Ascending aorta (tissue), 2 donors: ENCODE results near the gene EFCC1. TPM values are rescaled to one million over a fixed set of nuclear protein-coding genes. Genes with fewer than 3 reads are reported as not detected.

Source experiments
- DNase-seq, 2 donors: peaks; one replicate each; pipeline ENCODE4 v3.0.0-alpha.2; 2019; ENCODE audit warnings: low spot score in 2 of 2
- H3K27ac ChIP-seq, 2 donors: fragments of 200-600 bp; sonication (generic); one replicate each; pipeline ENCODE4 v1.5.1; 2016 to 2017; ENCODE audit warnings: mild to moderate bottlenecking in 1 of 2
- H3K27me3 ChIP-seq: fragments of 200-600 bp; sonication (generic); one replicate; pipeline ENCODE4 v1.5.1; 2017
- H3K36me3 ChIP-seq, 2 donors: fragments of 200-600 bp; sonication (generic); one replicate each; pipeline ENCODE4 v1.5.1; 2016
- H3K4me1 ChIP-seq, 2 donors: fragments of 200-600 bp; sonication (generic); one replicate each; pipeline ENCODE4 v1.5.1; 2016 to 2017; ENCODE audit warnings: mild to moderate bottlenecking in 1 of 2
- H3K4me3 ChIP-seq, 2 donors: fragments of 200-600 bp; sonication (generic); one replicate each; pipeline ENCODE4 v1.5.1; 2016 to 2017; ENCODE audit warnings: mild to moderate bottlenecking in 1 of 2
- H3K9me3 ChIP-seq, 2 donors: fragments of 200-600 bp; sonication (generic); one replicate each; pipeline ENCODE4 v1.5.1; 2016
- intact Hi-C: fragments of 100-400 bp; cut with DNase I; formaldehyde crosslinking; loops from one replicate; pipeline ENCODE4 v1.15.1; 2023
- total RNA-seq: library from RNA; depleted of rRNA; stranded (reverse); fragments of >200 nt; gene quantifications from one replicate; pipeline ENCODE4 v1.1.0, GENCODE V29; 2016
- TF ChIP-seq, protein P1 (sequence below), 3 experiments: fragments of 200-600 bp in 2 of 3; fragments of 450-650 bp in 1 of 3; sonication (generic) in 2 of 3; IDR thresholded peaks; one replicate each; pipeline ENCODE4 v1.5.1; 2016 to 2019; ENCODE audit warnings: antibody characterized with exemption in 3 of 3, mild to moderate bottlenecking in 1 of 3, moderate library complexity in 1 of 3

EFCC1 gene
- total RNA-seq, 1 donor from 2014 or later = 3.6 TPM

DNA sequence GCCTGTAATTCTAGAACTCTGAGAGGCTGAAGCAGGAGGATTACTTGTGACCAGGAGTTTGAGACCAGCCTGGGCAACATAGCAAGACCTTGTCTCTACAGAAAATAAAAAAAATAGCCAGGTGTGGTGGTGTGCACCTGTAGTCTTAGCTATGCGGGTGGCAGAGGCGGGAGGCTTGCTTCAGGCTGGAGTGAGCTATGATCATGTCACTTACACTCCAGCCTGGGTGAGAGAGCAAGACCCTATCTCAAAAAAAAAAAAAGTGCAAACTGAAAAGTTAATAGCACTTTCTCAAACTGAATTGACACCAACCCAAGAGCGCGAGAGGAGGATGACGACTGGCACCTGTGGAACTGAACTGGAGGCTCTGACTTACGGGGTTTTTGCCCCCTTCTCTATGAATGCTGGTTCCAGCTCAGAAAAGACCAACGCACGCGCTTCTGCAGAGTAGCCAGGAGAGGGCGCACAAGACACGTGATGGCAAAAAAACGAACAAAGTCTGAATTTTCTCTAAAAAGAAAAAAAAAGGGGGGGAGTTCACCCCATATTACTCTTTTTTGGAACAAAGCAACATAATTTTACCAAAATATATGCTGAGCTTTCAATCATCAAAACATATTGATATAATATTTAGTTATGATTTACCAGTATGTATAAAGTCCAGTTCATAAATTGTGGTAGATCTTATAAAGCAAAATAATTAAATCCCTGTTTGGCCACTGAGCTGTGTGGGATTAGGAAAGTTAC, 30.9 kb upstream of the EFCC1 start:
- intact Hi-C loops = loop anchor here (1.0 to 5.0 kb wide), 2 partner anchors 117 to 275 kb away; no protein-coding TSS in a partner anchor
- no peaks in the 10 kb centered on the region for H3K36me3 ChIP-seq

DNA sequence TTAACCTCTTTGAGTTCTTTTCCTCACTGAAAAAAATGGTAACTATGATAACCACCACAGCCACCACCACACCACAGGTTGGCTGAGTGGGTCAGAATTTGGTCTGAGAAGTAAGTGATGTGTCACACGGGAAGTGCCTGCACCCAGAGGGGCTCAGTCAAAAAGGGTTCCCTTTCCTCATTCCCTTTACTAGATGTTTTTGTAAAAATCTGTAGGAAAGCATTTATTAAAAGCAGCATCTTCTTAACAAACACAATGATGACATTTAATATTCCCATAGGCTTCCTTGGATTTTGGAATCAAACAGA, 30.4 kb upstream of the EFCC1 start:
- Histone ChIP-seq H3K4me1 (peaks cover 0 to 3% of the 10 kb centered on the region in 2 donors), H3K4me3 (no peak overlapping the region), H3K9me3 (no peaks in the 10 kb centered on the region), H3K27ac (no peak overlapping the region), H3K36me3 (no peaks in the 10 kb centered on the region), H3K27me3 (no peaks in the 10 kb centered on the region)
- no peak for DNase-seq
- TF ChIP-seq, protein P1, sequence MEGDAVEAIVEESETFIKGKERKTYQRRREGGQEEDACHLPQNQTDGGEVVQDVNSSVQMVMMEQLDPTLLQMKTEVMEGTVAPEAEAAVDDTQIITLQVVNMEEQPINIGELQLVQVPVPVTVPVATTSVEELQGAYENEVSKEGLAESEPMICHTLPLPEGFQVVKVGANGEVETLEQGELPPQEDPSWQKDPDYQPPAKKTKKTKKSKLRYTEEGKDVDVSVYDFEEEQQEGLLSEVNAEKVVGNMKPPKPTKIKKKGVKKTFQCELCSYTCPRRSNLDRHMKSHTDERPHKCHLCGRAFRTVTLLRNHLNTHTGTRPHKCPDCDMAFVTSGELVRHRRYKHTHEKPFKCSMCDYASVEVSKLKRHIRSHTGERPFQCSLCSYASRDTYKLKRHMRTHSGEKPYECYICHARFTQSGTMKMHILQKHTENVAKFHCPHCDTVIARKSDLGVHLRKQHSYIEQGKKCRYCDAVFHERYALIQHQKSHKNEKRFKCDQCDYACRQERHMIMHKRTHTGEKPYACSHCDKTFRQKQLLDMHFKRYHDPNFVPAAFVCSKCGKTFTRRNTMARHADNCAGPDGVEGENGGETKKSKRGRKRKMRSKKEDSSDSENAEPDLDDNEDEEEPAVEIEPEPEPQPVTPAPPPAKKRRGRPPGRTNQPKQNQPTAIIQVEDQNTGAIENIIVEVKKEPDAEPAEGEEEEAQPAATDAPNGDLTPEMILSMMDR (IDR thresholded peaks at IDR 0.05) = no peak
- intact Hi-C loops = loop anchor here (1.0 to 5.0 kb wide), 2 partner anchors 117 to 275 kb away; no protein-coding TSS in a partner anchor

More for the DNA sequence above, 30.9 kb upstream of the EFCC1 start:
- H3K4me1 ChIP-seq = peaks cover 0 to 3% of the 10 kb centered on the region in 2 donors
- H3K4me3 ChIP-seq = no peak overlapping the region
- H3K9me3 ChIP-seq = no peaks in the 10 kb centered on the region
- H3K27ac ChIP-seq = no peak overlapping the region
- no peak for DNase-seq
- TF ChIP-seq, protein P1 (IDR thresholded peaks at IDR 0.05) = peak; percentile 90 to 97 (median 95)
- no peaks in the 10 kb centered on the region for H3K27me3 ChIP-seq

DNA sequence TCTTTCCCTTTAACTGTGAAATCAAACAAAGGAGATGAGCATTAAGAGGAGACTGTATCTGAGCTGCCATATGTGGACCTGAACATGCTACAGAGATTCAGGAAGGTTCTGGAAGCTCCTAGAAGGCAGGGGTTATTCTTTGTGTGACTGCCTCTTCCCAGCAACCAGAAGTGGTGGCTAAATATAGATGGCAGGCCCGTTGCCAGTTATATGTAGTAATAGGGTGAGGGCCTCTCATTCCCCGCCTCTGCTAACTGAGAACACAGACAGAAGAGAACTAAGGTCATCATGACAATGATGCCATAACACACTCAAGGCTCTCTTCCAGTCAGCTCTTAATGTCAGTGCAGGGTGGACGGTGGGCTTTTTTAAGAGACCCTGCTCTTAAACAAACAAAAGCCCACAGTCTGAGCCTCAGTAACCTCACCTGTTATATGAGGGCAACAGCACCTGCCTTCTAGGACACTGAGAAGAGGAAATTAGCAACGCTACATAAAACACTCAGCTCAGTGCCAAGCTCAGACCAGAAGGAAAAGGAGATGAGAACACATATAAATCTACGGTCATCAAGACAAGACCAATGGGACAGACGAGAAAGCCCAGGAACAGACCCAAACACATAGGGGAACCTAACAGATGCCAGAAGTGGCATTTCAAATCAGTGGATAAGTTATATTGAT, 29.5 kb upstream of the EFCC1 start:
- no peaks in the 10 kb centered on the region for H3K27me3 ChIP-seq
- DNase-seq = no peak
- intact Hi-C loops = loop anchor here (5.0 kb wide), 1 partner anchor 116 kb away; no protein-coding TSS in a partner anchor
- H3K4me1 ChIP-seq = peaks cover 0 to 3% of the 10 kb centered on the region in 2 donors
- no peak overlapping the region for H3K27ac ChIP-seq
- no peaks in the 10 kb centered on the region for H3K36me3 ChIP-seq
- TF ChIP-seq, protein P1 (IDR thresholded peaks at IDR 0.05) = no peak
- no peak overlapping the region for H3K4me3 ChIP-seq
- H3K9me3 ChIP-seq = no peaks in the 10 kb centered on the region

DNA sequence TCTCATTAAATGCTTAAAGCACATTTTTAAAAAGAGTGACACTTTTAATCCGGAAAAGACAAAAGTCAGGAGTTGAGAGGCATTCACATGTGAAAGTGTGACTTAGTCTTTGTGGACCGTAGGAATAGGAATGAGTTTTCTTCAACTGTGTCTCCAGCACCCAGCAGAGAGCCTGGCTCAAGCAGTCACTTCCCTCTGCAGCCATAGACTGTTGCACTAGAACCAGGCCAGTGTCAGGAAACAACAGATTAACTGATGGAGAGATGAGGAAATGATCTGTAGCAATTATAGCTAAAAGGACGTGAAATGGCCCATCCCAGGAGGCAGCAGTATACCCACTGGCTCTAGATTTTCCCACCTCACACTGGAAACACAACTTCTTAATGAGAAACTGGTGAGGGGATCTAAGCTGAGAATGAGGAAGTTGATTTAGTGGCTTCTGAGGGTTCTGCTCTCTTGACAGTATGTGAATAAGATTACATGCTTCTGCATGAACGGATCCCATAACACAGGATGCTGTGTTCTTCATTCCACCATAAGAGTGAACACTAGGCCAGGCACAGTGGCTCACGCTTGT, 27.0 kb upstream of the EFCC1 start:
- no peak overlapping the region for H3K4me3 ChIP-seq
- H3K4me1 ChIP-seq = peaks cover 0 to 3% of the 10 kb centered on the region in 2 donors
- TF ChIP-seq, protein P1 (IDR thresholded peaks at IDR 0.05) = no peak
- intact Hi-C loops = loop anchor here (5.0 kb wide), 1 partner anchor 113 kb away; no protein-coding TSS in a partner anchor
- H3K27me3 ChIP-seq = no peaks in the 10 kb centered on the region
- no peaks in the 10 kb centered on the region for H3K9me3 ChIP-seq
- no peaks in the 10 kb centered on the region for H3K36me3 ChIP-seq
- no peak for DNase-seq
- H3K27ac ChIP-seq = no peak overlapping the region

DNA sequence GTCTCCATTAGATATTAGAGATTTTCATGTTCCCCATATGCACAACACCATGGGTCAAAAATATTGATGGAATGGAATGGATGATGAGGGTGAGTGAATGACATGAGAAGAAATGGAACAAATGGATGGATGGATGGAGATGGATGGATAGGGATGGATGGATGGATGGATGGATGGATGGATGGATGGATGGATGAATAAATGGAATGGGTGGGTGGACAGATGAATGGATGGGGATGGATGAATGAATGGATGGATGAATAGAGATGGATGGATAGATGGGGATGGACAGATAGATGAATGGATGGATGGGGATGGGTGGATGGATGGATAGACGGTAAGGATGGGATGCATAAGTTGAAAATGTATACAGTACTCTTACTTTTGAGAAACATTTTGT, 25.8 kb upstream of the EFCC1 start:
- Histone ChIP-seq H3K9me3 (no peaks in the 10 kb centered on the region), H3K4me1 (peaks cover 0 to 3% of the 10 kb centered on the region in 2 donors), H3K27me3 (no peaks in the 10 kb centered on the region), H3K27ac (no peak overlapping the region), H3K4me3 (no peak overlapping the region), H3K36me3 (no peaks in the 10 kb centered on the region)
- intact Hi-C loops = no loop called here
- no peak for DNase-seq
- TF ChIP-seq, protein P1 (IDR thresholded peaks at IDR 0.05) = no peak
